Keratinocyte (primary cell): Measurements from ENCODE around the gene HLA-DPB1. TPM values are rescaled to one million over a fixed set of nuclear protein-coding genes. Genes with fewer than 3 reads are reported as not detected.

ENCODE experiments used
- DNase-seq: peaks from one replicate; pipeline ENCODE4 v3.0.0-alpha.2; 2011; ENCODE audit warnings: low read depth, missing footprints, low spot score
- FAIRE-seq: peaks from 2 replicates; lab custom pipeline; 2011; peaks lifted over from hg19 to GRCh38; lab: Jason Lieb, UNC
- H2AFZ ChIP-seq: 2 replicates; pipeline ENCODE4 v1.6.0; 2012; ENCODE audit warnings: low read length, control low read depth, inconsistent platforms; ENCODE audit not compliant: control insufficient read depth
- H3K27ac ChIP-seq: 2 replicates; pipeline ENCODE4 v1.5.1; 2011; ENCODE audit warnings: low read length; ENCODE audit not compliant: control insufficient read depth, insufficient read depth
- H3K27me3 ChIP-seq: 3 replicates; pipeline ENCODE4 v1.6.0; 2011; ENCODE audit warnings: low read length; ENCODE audit not compliant: control insufficient read depth, insufficient read depth; ENCODE audit errors: extremely low read depth
- H3K36me3 ChIP-seq, 2 experiments: 2 replicates in 1 of 2; 3 replicates in 1 of 2; pipeline ENCODE4 v1.5.1; 2011; ENCODE audit warnings: low read length in 2 of 2, mild to moderate bottlenecking in 1 of 2; ENCODE audit not compliant: control insufficient read depth in 2 of 2, insufficient read depth in 2 of 2; ENCODE audit errors: extremely low read depth in 1 of 2
- H3K4me1 ChIP-seq: 3 replicates; pipeline ENCODE4 v1.5.1; 2011; ENCODE audit warnings: low read length; ENCODE audit not compliant: control insufficient read depth, insufficient read depth; ENCODE audit errors: extremely low read depth
- H3K4me2 ChIP-seq: 3 replicates; pipeline ENCODE4 v1.6.0; 2011; ENCODE audit warnings: low read depth, low read length; ENCODE audit not compliant: control insufficient read depth, insufficient read depth; ENCODE audit errors: extremely low read depth
- H3K4me3 ChIP-seq, 3 experiments: fragments of 200-600 bp in 1 of 3; sonication (generic) in 1 of 3; 2 replicates in 2 of 3; 3 replicates in 1 of 3; pipeline ENCODE4 v1.5.1; 2011 to 2016; ENCODE audit warnings: low read length in 3 of 3, mild to moderate bottlenecking in 3 of 3, control low read depth in 2 of 3, inconsistent platforms in 1 of 3, low read depth in 1 of 3, mixed read lengths in 1 of 3, mixed run types in 1 of 3, moderate library complexity in 1 of 3; ENCODE audit not compliant: control insufficient read depth in 2 of 3, insufficient read depth in 2 of 3; ENCODE audit errors: extremely low read depth in 1 of 3
- H3K79me2 ChIP-seq: 2 replicates; pipeline ENCODE4 v1.6.0; 2012; ENCODE audit warnings: low read length; ENCODE audit not compliant: control insufficient read depth, insufficient read depth
- H3K9ac ChIP-seq: 3 replicates; pipeline ENCODE4 v1.6.0; 2011; ENCODE audit warnings: low read length; ENCODE audit not compliant: control insufficient read depth, insufficient read depth; ENCODE audit errors: extremely low read depth
- H3K9me1 ChIP-seq: 3 replicates; pipeline ENCODE4 v1.6.0; 2011; ENCODE audit warnings: low read length; ENCODE audit not compliant: control insufficient read depth, insufficient read depth; ENCODE audit errors: extremely low read depth
- H3K9me3 ChIP-seq: 2 replicates; pipeline ENCODE4 v1.5.1; 2012; ENCODE audit warnings: low read depth, low read length; ENCODE audit not compliant: control insufficient read depth
- H4K20me1 ChIP-seq: 3 replicates; pipeline ENCODE4 v1.6.0; 2011; ENCODE audit warnings: low read length; ENCODE audit not compliant: control insufficient read depth, insufficient read depth; ENCODE audit errors: extremely low read depth
- CTCF ChIP-seq, 3 experiments: IDR thresholded peaks in 1 of 3; conservative IDR thresholded peaks in 1 of 3; optimal IDR thresholded peaks in 1 of 3; 2 replicates in 2 of 3; 3 replicates in 1 of 3; pipeline versions ENCODE3 to v1.5.1; 2011; ENCODE audit warnings: low read length in 3 of 3, mild to moderate bottlenecking in 3 of 3, moderate library complexity in 2 of 3, control low read depth in 1 of 3, inconsistent platforms in 1 of 3; ENCODE audit not compliant: insufficient read depth in 2 of 3; ENCODE audit errors: extremely low read depth in 1 of 3
- EZH2 ChIP-seq: IDR thresholded peaks from one replicate; pipeline ENCODE4 v1.6.1; 2012; ENCODE audit warnings: inconsistent platforms, mild to moderate bottlenecking, low read length, moderate library complexity
- dilution Hi-C: fragments of 300-500 bp; cut with MboI; formaldehyde crosslinking; loops from one replicate; pipeline ENCODE4 v1.7.0; 2020; ENCODE audit warnings: low sequenced_read_pairs; ENCODE audit not compliant: extremely low pct_ligation_motif_present
- polyA minus RNA-seq, 3 experiments: library from RNA; depleted of rRNA, polyadenylated mRNA; stranded (reverse); fragments of >200 nt; gene quantifications; 1 replicate in 1 of 3; 2 replicates in 1 of 3; 3 replicates in 1 of 3; pipeline ENCODE4 v1.2.3, GENCODE V29; 2011
- polyA plus RNA-seq, 5 experiments: library from polyadenylated mRNA; depleted of rRNA in 3 of 5; stranded (reverse) in 3 of 5; stranded (forward) in 1 of 5; unstranded in 1 of 5; fragments of >200 nt; gene quantifications; 1 replicate in 1 of 5; 2 replicates in 3 of 5; 3 replicates in 1 of 5; pipeline versions ENCODE4 v1.2.1 to v1.2.3, GENCODE V29; 2011 to 2012; ENCODE audit warnings: missing spikeins in 2 of 5, low read depth in 1 of 5, low replicate concordance in 1 of 5

HLA-DPB1 gene
- polyA plus RNA-seq (0.13 to 0.26 TPM in 2 of 3 replicates, not detected in the other), polyA minus RNA-seq (not detected in 3 replicates)
- polyA plus RNA-seq (2011; ENCODE audit: low read depth) = not detected
- polyA plus RNA-seq (2011; cell fraction: cytosol; rRNA removed) = not detected in 2 replicates
- polyA plus RNA-seq (2011; cell fraction: nucleus; rRNA removed) = not detected in 2 replicates
- not detected in 2 replicates for polyA plus RNA-seq (2012; ENCODE audit: low replicate concordance)
- not detected for polyA minus RNA-seq (2011; cell fraction: cytosol; rRNA and poly(A)+ RNA removed)
- not detected in 2 replicates for polyA minus RNA-seq (2011; cell fraction: nucleus; rRNA and poly(A)+ RNA removed)

- Histone ChIP-seq H3K4me2 (no peak within 1 kb of the TSS), H3K27ac (no peak within 1 kb of the TSS), H3K9me1 (no peaks in the 10 kb centered on the region), H3K9me3 (no peaks in the 10 kb centered on the region), H2AFZ (no peak within 1 kb of the TSS), H3K79me2 (no peaks in the 10 kb centered on the region), H3K4me1 (no peaks in the 10 kb centered on the region), H3K36me3 (no peaks in the 10 kb centered on the region), H3K4me3 (no peak within 1 kb of the TSS), H4K20me1 (no peaks in the 10 kb centered on the region), H3K27me3 (peaks cover 44% of the 10 kb centered on the region), H3K9ac (no peak within 1 kb of the TSS)
- dilution Hi-C loops = no loop called here
- DNase-seq (no peak), FAIRE-seq (no peak)
- TF ChIP-seq EZH2 (no peak), CTCF (optimal IDR thresholded peaks at IDR 0.05 in 1 of 3, IDR thresholded peaks at IDR 0.05 in 1 of 3, conservative IDR thresholded peaks at IDR 0.05 in 1 of 3; ENCODE audit: extremely low read depth in 1 of 3, insufficient read depth in 2 of 3, low read length in 3 of 3) (no peak)
These were observed at the start of gene HLA-DPB1 for GRCh38 chr6:33075568-33076405. TSS of gene HLA-DPB1 (plus strand) at chr6:33075990. CDS start at chr6:33076042, 52 bp downstream.

GRCh38 chr6:33028220-33028849 lies 47.5 kb upstream of the HLA-DPB1 start:
- DNase-seq (no peak), FAIRE-seq (no peak)
- dilution Hi-C loops = no loop called here
- Histone ChIP-seq H3K9me3 (no peaks in the 10 kb centered on the region), H4K20me1 (no peaks in the 10 kb centered on the region), H3K27me3 (peaks cover 13% of the 10 kb centered on the region), H3K4me1 (no peaks in the 10 kb centered on the region), H3K79me2 (no peaks in the 10 kb centered on the region), H3K27ac (no peak overlapping the region), H3K9me1 (no peaks in the 10 kb centered on the region), H3K9ac (no peak overlapping the region), H2AFZ (no peak overlapping the region), H3K4me3 (no peak overlapping the region), H3K4me2 (no peak overlapping the region), H3K36me3 (no peaks in the 10 kb centered on the region)
- TF ChIP-seq CTCF (optimal IDR thresholded peaks at IDR 0.05 in 1 of 3, IDR thresholded peaks at IDR 0.05 in 1 of 3, conservative IDR thresholded peaks at IDR 0.05 in 1 of 3; ENCODE audit: extremely low read depth in 1 of 3, insufficient read depth in 2 of 3, low read length in 3 of 3) (no peak), EZH2 (no peak)
